Measurements from ENCODE around the gene TYW1.
"Not testable (repeated sequence)": the region's sequence is repeated elsewhere in the genome, so short reads cannot be mapped to it uniquely, and the experiment has no call there.

The TYW1 gene

DNA sequence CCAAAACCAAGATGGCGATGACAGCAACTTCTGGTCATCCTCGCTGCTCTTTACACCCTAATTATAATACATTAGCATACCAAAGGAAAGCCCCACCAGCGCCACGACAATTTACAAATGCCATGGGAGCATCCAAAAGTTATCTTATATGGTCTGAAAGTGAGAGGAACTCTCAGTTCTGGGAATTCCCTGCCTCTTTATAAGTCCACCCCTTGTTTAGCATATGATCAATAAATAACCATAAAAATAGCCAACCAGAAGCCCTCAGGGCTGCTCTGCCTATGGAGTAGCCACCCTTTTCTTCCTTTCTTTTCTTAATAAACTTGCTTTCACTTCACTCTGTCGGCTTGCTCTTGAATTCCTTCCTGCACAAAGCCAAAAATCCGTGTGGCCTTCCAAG, 262.7 kb downstream of the TYW1 start:
- DNase-seq, result not testable (repeated sequence)

DNA sequence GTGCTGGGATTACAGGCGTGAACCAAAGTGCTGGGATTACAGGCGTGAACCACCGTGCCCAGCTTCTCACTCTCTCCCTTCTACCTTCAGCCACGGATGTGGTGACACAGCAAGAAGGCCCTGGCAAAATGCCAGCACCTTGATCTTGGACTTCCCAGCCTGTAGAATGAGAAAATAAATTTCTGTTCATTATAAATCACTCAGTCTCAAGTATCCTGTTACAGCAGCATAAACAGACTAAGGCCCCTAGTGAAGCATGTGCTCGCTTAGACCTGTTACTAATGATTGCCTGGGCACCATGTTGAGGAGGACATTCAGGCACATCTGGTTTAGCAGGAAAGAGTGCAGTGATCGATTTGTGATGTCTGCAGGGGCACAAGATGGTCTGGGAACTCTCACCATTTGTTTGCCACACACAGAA, 263.5 kb downstream of the TYW1 start:
- DNase-seq, result not testable (repeated sequence)

DNA sequence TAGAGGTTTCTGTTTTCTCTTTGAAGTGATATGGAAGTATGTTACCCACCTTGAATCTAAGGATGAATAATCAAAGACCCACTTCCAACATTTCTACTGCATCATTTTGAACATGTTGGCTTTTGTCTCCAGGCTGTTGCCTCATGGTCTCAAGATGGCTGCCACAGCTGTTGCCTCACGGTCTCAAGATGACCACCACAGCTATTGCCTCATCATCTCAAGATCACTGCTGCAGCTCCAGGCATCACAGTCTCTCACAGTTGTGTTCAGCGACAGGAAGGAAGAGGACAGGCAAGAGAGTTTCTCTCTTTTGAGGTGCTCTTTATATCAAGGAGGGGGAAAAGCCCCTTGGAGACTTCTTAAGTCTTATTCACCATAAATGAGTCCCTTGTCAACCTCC, 267.4 kb downstream of the TYW1 start:
- not testable (repeated sequence) for DNase-seq

DNA sequence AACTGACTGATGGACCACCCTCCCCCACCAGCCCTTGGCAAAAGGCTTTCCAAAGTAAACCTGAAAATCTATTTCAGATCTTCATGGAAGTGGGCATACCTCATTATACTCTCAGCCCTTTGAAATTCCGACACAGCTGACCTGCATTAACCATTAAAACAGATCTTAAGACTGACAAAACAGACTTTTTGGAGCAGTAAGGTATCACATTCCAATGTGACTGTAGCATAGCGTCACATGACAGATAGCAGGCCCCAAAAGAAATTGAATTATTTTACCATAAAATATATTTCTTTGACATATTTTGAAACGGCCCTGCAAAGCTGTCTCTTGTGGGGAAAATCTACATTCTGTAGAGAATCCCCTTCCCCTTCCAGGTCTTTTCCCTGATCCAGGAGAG, 269.4 kb downstream of the TYW1 start:
- DNase-seq, result not testable (repeated sequence)

DNA sequence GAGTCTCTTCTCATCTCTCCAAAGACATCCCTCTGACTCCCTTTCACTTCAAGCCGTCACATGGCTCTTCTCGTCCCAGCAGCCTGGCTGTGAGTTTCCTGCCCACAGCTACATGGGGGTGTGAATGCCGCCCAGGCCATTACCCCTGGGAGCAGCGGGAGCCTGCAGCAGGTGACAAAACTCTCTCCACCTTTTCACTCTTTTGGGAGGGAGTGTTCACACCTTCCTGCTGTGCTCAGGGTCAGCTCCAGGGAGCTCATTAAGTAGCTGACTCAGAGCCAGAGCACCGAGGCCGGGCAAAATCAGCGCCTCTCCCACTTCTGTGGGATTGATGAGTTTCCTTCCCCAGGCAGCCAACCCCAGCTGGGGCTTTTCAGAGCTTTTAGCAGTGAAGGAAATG, 271.3 kb downstream of the TYW1 start:
- no peak for DNase-seq

DNA sequence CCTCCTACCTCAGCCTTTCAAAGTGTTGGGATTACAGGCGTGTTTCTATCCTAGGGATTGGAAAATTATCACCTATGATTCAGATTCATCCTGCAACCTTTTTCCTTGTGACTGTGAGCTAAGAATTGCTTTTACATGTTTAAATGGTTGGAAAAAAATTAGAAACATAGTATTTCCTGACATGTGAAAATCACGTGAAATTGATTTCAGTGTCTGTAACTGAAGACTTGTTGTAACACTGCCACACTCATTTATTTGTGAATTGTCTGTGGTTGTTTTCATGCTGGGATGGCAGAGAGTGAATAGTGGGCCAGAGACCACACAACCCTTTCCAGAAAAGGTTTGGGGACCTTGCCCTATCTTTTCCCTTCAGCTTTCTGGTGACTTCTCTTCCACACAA, 273.3 kb downstream of the TYW1 start:
- DNase-seq, result not testable (repeated sequence)

All from NCI-H524 treated with DMSO at 0.1 percent for 48 hours (cell line).